ENCODE measurements around the gene RAPGEF3. TPM values are rescaled to one million over a fixed set of nuclear protein-coding genes. Genes with fewer than 3 reads are reported as not detected.

RAPGEF3 gene
- total RNA-seq, 1 donor from 2014 or later, result 1.4 TPM

GRCh38 chr12:47731723-47732122, 27.0 kb downstream of the RAPGEF3 start:
- Mint-ChIP-seq H3K27ac (ENCODE audit: unreplicated experiment) (peak overlapping the region; percentile 35), H3K4me1 (peaks cover 25% of the 10 kb centered on the region), H3K27me3 (ENCODE audit: low read depth) (no peaks in the 10 kb centered on the region), H3K36me3 (ENCODE audit: low read depth) (no peaks in the 10 kb centered on the region), H3K9me3 (no peaks in the 10 kb centered on the region), H3K4me3 (no peak overlapping the region)
- TF ChIP-seq CTCF (conservative IDR thresholded peaks at IDR 0.05), result no peak
- no peak for DNase-seq (ENCODE audit: low read depth, low spot score)

DNA sequence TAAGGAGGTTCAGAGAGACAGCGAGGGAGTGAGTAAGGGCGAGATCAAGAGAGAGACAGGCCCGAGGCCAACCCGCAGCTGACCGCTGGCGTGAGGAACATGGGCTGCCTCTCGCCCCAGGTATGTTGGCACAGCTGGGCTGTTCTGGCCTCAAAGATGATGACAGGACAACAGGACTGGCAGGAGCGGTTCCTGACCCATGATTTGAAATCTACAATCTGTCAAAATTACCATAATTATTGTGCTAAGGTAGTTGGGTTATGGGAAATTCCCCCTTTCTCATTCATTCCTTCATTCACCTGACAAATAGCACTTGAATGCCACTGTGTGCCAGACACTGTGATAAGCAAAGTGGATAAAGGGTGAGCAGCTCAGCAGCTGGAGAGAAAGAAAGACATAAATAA, 28.3 kb downstream of the RAPGEF3 start:
- Mint-ChIP-seq H3K4me3 (no peak overlapping the region), H3K27ac (ENCODE audit: unreplicated experiment) (no peak overlapping the region), H3K4me1 (peaks cover 25% of the 10 kb centered on the region), H3K9me3 (no peaks in the 10 kb centered on the region), H3K36me3 (ENCODE audit: low read depth) (no peaks in the 10 kb centered on the region), H3K27me3 (ENCODE audit: low read depth) (no peaks in the 10 kb centered on the region)
- no peak for TF ChIP-seq CTCF (conservative IDR thresholded peaks at IDR 0.05)
- no peak for DNase-seq (ENCODE audit: low read depth, low spot score)

DNA sequence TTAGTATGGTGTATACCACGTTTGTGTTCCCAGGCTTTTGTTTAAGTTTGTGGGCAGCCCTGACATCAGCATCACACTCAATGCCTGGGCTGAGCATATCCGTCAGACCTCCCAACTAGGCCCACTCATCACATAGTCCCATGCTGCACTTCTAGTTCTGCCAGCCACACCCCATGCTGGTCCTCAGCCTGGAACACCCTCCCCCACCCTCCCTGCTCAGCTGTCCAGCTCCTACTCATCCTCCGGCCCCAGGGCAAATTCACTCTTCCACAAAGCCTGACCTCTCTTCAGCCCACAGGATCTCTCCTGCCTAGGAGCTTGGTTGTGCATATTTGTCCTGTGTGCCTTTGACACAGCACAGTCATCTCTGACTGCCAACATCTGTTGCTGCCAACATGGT, 29.4 kb downstream of the RAPGEF3 start:
- Mint-ChIP-seq H3K27me3 (ENCODE audit: low read depth) (no peaks in the 10 kb centered on the region), H3K4me1 (peaks cover 15% of the 10 kb centered on the region), H3K27ac (ENCODE audit: unreplicated experiment) (no peak overlapping the region), H3K36me3 (ENCODE audit: low read depth) (no peaks in the 10 kb centered on the region), H3K4me3 (no peak overlapping the region), H3K9me3 (no peaks in the 10 kb centered on the region)
- no peak for TF ChIP-seq CTCF (conservative IDR thresholded peaks at IDR 0.05)
- DNase-seq (ENCODE audit: low read depth, low spot score), result no peak

DNA sequence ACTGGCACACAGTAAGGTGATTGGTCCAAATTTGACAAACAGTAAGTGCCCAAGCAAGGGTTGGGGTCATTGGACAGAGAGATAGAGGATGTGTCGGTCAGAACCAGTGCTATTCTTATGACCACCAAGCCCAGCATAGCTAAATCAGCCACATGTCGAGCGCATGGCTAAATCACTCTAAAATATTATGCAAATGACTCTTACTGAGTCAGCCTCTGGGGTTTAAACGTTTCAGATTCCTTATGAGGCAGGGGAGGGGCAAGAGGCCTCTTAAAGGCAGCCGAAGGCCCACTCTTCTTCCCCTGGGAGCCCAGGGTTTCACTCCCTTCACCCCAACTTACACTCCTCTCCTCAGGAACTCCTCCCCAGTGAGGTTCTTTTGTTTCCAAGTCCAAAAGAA, 32.8 kb downstream of the RAPGEF3 start:
- H3K4me3 Mint-ChIP-seq, result no peak overlapping the region
- no peak overlapping the region for H3K27ac Mint-ChIP-seq (ENCODE audit: unreplicated experiment)
- no peak for DNase-seq (ENCODE audit: low read depth, low spot score)
- H3K4me1 Mint-ChIP-seq, result peaks cover 24% of the 10 kb centered on the region
- no peaks in the 10 kb centered on the region for H3K9me3 Mint-ChIP-seq
- no peaks in the 10 kb centered on the region for H3K27me3 Mint-ChIP-seq (ENCODE audit: low read depth)
- no peak for TF ChIP-seq CTCF (conservative IDR thresholded peaks at IDR 0.05)
- H3K36me3 Mint-ChIP-seq (ENCODE audit: low read depth), result no peaks in the 10 kb centered on the region

- TF ChIP-seq CTCF (conservative IDR thresholded peaks at IDR 0.05), result no peak
- no peaks in the 10 kb centered on the region for H3K36me3 Mint-ChIP-seq (ENCODE audit: low read depth)
- no peaks in the 10 kb centered on the region for H3K27me3 Mint-ChIP-seq (ENCODE audit: low read depth)
- H3K4me1 Mint-ChIP-seq, result peaks cover 23% of the 10 kb centered on the region
- H3K9me3 Mint-ChIP-seq, result no peaks in the 10 kb centered on the region
- peak within 1 kb of the TSS; percentile 23 for H3K27ac Mint-ChIP-seq (ENCODE audit: unreplicated experiment)
- no peak within 1 kb of the TSS for H3K4me3 Mint-ChIP-seq
- no peak for DNase-seq (ENCODE audit: low read depth, low spot score)
These were observed 33.4 kb downstream of the RAPGEF3 start, which contains the start of gene ENDOU for GRCh38 chr12:47725091-47725772. Gene ENDOU (minus strand): TSS chr12:47725490. CDS start chr12:47725413, 77 bp downstream.
